RWPE2 (cell line): Measurements from ENCODE around the gene CHCT1.

Source experiments
- ATAC-seq: fragments of 200-7000 bp; cut with Tn5 transposase; 3 replicates; pipeline ENCODE4 v1.9.1; 2021; ENCODE audit warnings: low read depth
- DNase-seq: peaks from one replicate; pipeline ENCODE4 v3.0.0-alpha.2; 2020; ENCODE audit warnings: low spot score
- H3K27ac ChIP-seq: fragments of 450-650 bp; 2 replicates; pipeline ENCODE4 v1.5.1; 2017; ENCODE audit warnings: mild to moderate bottlenecking; ENCODE audit not compliant: poor library complexity, severe bottlenecking
- H3K27me3 ChIP-seq: fragments of 250-450 bp; sonication (Bioruptor Pico); 2 replicates; pipeline ENCODE4 v1.5.1; 2021; ENCODE audit warnings: mild to moderate bottlenecking, moderate library complexity; ENCODE audit not compliant: insufficient read depth, poor library complexity, severe bottlenecking
- H3K36me3 ChIP-seq: fragments of 250-450 bp; sonication (Bioruptor Pico); 2 replicates; pipeline ENCODE4 v1.5.1; 2020; ENCODE audit warnings: low read depth, mild to moderate bottlenecking, moderate library complexity
- H3K4me1 ChIP-seq: fragments of 250-450 bp; sonication (Bioruptor Pico); 2 replicates; pipeline ENCODE4 v1.5.1; 2021; ENCODE audit warnings: mild to moderate bottlenecking, moderate library complexity; ENCODE audit not compliant: insufficient read depth, poor library complexity, severe bottlenecking
- H3K4me3 ChIP-seq: fragments of 250-450 bp; sonication (Bioruptor Pico); 2 replicates; pipeline ENCODE4 v1.5.1; 2021; ENCODE audit warnings: mild to moderate bottlenecking, moderate library complexity; ENCODE audit not compliant: severe bottlenecking
- H3K9me3 ChIP-seq: fragments of 250-450 bp; sonication (Bioruptor Pico); 2 replicates; pipeline ENCODE4 v1.5.1; 2021; ENCODE audit warnings: mild to moderate bottlenecking, moderate library complexity; ENCODE audit not compliant: severe bottlenecking
- CTCF ChIP-seq: fragments of 450-650 bp; IDR thresholded peaks from one replicate; pipeline ENCODE4 v1.5.1; 2017; ENCODE audit warnings: mild to moderate bottlenecking, moderate library complexity; ENCODE audit not compliant: poor library complexity, severe bottlenecking

CHCT1 gene

GRCh38 chr17:60443713-60444112 is 21.4 kb downstream of the CHCT1 start:
- no peak for ATAC-seq
- Histone ChIP-seq H3K9me3 (no peaks in the 10 kb centered on the region), H3K27ac (no peak overlapping the region), H3K4me3 (no peak overlapping the region), H3K4me1 (peaks cover 12% of the 10 kb centered on the region), H3K36me3 (peaks cover 39% of the 10 kb centered on the region), H3K27me3 (no peaks in the 10 kb centered on the region)
- no peak for DNase-seq
- TF ChIP-seq CTCF = no peak

- peaks cover 5% of the 10 kb centered on the region for H3K4me1 ChIP-seq
- DNase-seq = no peak
These were observed 22.9 kb downstream of the CHCT1 start for GRCh38 chr17:60445144-60445543.

GRCh38 chr17:60447375-60447774 is 25.1 kb downstream of the CHCT1 start:
- no peaks in the 10 kb centered on the region for H3K9me3 ChIP-seq
- TF ChIP-seq CTCF = no peak
- H3K27me3 ChIP-seq = no peaks in the 10 kb centered on the region
- peaks cover 72% of the 10 kb centered on the region for H3K36me3 ChIP-seq
- no peak overlapping the region for H3K4me3 ChIP-seq
- H3K4me1 ChIP-seq = peaks cover 5% of the 10 kb centered on the region
- H3K27ac ChIP-seq = no peak overlapping the region
- no peak for DNase-seq
- ATAC-seq = no peak

More at GRCh38 chr17:60445144-60445543, 22.9 kb downstream of the CHCT1 start:
- no peak overlapping the region for H3K4me3 ChIP-seq
- H3K36me3 ChIP-seq = peaks cover 53% of the 10 kb centered on the region
- H3K27ac ChIP-seq = no peak overlapping the region
- no peaks in the 10 kb centered on the region for H3K27me3 ChIP-seq
- ATAC-seq = no peak
- no peak for TF ChIP-seq CTCF
- no peaks in the 10 kb centered on the region for H3K9me3 ChIP-seq

GRCh38 chr17:60451071-60451470 is 28.8 kb downstream of the CHCT1 start:
- Histone ChIP-seq H3K27ac (no peak overlapping the region), H3K4me3 (no peak overlapping the region), H3K4me1 (no peaks in the 10 kb centered on the region), H3K36me3 (peaks cover 91% of the 10 kb centered on the region), H3K9me3 (no peaks in the 10 kb centered on the region), H3K27me3 (no peaks in the 10 kb centered on the region)
- no peak for DNase-seq
- no peak for ATAC-seq
- TF ChIP-seq CTCF = no peak

GRCh38 chr17:60451965-60452364 is 29.7 kb downstream of the CHCT1 start:
- Histone ChIP-seq H3K27ac (no peak overlapping the region), H3K27me3 (no peaks in the 10 kb centered on the region), H3K36me3 (peaks cover 91% of the 10 kb centered on the region), H3K4me3 (no peak overlapping the region), H3K9me3 (no peaks in the 10 kb centered on the region), H3K4me1 (no peaks in the 10 kb centered on the region)
- no peak for TF ChIP-seq CTCF
- no peak for ATAC-seq
- no peak for DNase-seq
